Parathyroid adenoma (tissue), 2 donors: ENCODE measurements around the gene TMEM131.

ENCODE experiments used
- H2AFZ ChIP-seq: fragments of 300-600 bp; sonication (generic); one replicate; pipeline ENCODE4 v1.7.0; 2017; ENCODE audit warnings: antibody characterized with exemption, mild to moderate bottlenecking
- H3K27ac ChIP-seq: fragments of 300-600 bp; sonication (generic); one replicate; pipeline ENCODE4 v1.7.0; 2017
- H3K27me3 ChIP-seq: fragments of 300-600 bp; sonication (generic); one replicate; pipeline ENCODE4 v1.7.0; 2017; ENCODE audit warnings: low read length; ENCODE audit not compliant: control insufficient read depth, insufficient read depth
- H3K36me3 ChIP-seq: fragments of 300-600 bp; sonication (generic); one replicate; pipeline ENCODE4 v1.7.0; 2017; ENCODE audit warnings: low read length; ENCODE audit not compliant: control insufficient read depth, insufficient read depth
- H3K4me1 ChIP-seq: fragments of 300-600 bp; sonication (generic); one replicate; pipeline ENCODE4 v1.7.0; 2017; ENCODE audit warnings: control low read depth
- H3K4me2 ChIP-seq: fragments of 300-600 bp; sonication (generic); one replicate; pipeline ENCODE4 v1.7.0; 2017; ENCODE audit warnings: low read length
- H3K4me3 ChIP-seq: fragments of 300-600 bp; sonication (generic); one replicate; pipeline ENCODE4 v1.7.0; 2017; ENCODE audit warnings: low read depth, low read length
- H3K79me2 ChIP-seq: fragments of 300-600 bp; sonication (generic); one replicate; pipeline ENCODE4 v1.7.0; 2017; ENCODE audit warnings: control low read depth
- H3K9ac ChIP-seq: fragments of 300-600 bp; sonication (generic); one replicate; pipeline ENCODE4 v1.7.0; 2017; ENCODE audit warnings: mild to moderate bottlenecking
- H3K9me3 ChIP-seq: fragments of 300-600 bp; sonication (generic); one replicate; pipeline ENCODE4 v1.7.0; 2017; ENCODE audit warnings: low read length; ENCODE audit not compliant: control insufficient read depth
- TF ChIP-seq, protein P1 (sequence below): fragments of 300-600 bp; sonication (generic); IDR thresholded peaks from one replicate; pipeline ENCODE4 v1.7.0; 2017; ENCODE audit warnings: antibody characterized with exemption, mild to moderate bottlenecking
- donor health status: primary hyperparathyroidism.

Gene TMEM131

GRCh38 chr2:98004047-98004446 lies 8.3 kb upstream of the TMEM131 start:
- Histone ChIP-seq H3K79me2 (no peaks in the 10 kb centered on the region), H3K36me3 (no peaks in the 10 kb centered on the region), H3K27me3 (no peaks in the 10 kb centered on the region), H3K4me2 (no peak overlapping the region), H3K4me1 (no peaks in the 10 kb centered on the region), H2AFZ (no peak overlapping the region), H3K27ac (no peak overlapping the region), H3K4me3 (no peak overlapping the region), H3K9me3 (no peaks in the 10 kb centered on the region), H3K9ac (no peak overlapping the region)
- TF ChIP-seq, protein P1, sequence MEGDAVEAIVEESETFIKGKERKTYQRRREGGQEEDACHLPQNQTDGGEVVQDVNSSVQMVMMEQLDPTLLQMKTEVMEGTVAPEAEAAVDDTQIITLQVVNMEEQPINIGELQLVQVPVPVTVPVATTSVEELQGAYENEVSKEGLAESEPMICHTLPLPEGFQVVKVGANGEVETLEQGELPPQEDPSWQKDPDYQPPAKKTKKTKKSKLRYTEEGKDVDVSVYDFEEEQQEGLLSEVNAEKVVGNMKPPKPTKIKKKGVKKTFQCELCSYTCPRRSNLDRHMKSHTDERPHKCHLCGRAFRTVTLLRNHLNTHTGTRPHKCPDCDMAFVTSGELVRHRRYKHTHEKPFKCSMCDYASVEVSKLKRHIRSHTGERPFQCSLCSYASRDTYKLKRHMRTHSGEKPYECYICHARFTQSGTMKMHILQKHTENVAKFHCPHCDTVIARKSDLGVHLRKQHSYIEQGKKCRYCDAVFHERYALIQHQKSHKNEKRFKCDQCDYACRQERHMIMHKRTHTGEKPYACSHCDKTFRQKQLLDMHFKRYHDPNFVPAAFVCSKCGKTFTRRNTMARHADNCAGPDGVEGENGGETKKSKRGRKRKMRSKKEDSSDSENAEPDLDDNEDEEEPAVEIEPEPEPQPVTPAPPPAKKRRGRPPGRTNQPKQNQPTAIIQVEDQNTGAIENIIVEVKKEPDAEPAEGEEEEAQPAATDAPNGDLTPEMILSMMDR = no peak

DNA sequence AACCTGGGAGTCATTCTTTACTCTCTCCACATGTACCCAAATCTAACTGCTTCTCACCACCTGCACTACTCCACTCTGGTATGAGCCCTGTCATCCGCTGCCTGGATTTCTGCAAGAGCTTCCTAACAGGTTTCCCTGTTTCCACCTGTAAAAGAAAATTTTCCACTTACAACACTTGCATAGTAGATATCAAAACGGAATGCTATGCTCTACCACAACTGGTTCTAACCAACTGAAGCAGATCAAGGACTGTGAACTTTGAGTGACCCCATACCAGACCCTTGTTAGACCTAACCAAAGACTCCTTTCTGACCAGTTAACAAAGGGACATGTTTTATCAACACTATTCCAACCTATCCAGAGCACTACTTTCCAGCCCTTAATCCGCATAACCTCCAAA lies 3.8 kb upstream of the TMEM131 start:
- Histone ChIP-seq H3K4me1 (no peaks in the 10 kb centered on the region), H3K9me3 (no peaks in the 10 kb centered on the region), H3K79me2 (no peaks in the 10 kb centered on the region), H3K27ac (no peak overlapping the region), H3K36me3 (no peaks in the 10 kb centered on the region), H3K27me3 (no peaks in the 10 kb centered on the region), H3K4me3 (no peak overlapping the region), H3K9ac (no peak overlapping the region), H2AFZ (no peak overlapping the region), H3K4me2 (no peak overlapping the region)
- TF ChIP-seq, protein P1 = no peak

GRCh38 chr2:97998431-97999005 lies 2.8 kb upstream of the TMEM131 start:
- no peak overlapping the region for H3K27ac ChIP-seq
- TF ChIP-seq, protein P1 = no peak

DNA sequence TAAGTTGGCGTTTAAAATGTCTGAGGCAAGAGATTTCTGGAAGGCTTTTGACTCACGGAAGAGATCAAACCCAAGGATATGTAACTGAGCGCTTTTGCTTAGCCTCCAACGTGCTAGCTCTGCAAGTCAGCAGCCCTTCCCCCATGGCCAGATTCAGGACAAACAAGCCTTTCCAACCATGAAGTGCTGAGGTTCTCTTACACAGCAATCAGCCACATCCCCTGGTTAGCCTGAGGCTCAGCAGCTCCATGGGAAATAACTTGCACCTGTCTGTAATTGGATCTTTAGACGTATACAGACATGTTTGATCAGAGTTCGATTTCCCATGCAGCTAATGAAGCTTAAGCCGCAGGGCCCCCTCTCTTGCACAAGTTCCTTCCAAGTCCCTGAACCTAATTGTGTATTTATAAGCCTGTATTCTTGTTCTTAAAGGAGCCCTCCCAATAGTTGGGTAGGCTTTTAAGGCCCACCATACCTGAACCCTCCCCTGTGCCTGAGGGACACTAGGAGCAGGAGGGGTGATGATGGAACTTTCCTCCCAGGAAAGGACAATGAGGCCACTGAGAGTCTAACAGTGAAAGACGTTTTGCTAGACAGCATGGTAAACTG lies 2.1 kb upstream of the TMEM131 start:
- H3K9me3 ChIP-seq = no peaks in the 10 kb centered on the region
- H3K27me3 ChIP-seq = no peaks in the 10 kb centered on the region
- no peak overlapping the region for H3K9ac ChIP-seq
- TF ChIP-seq, protein P1 = no peak
- H3K4me1 ChIP-seq = peaks cover 4% of the 10 kb centered on the region
- H3K79me2 ChIP-seq = peaks cover 6% of the 10 kb centered on the region
- no peak overlapping the region for H3K4me3 ChIP-seq
- H3K4me2 ChIP-seq = no peak overlapping the region
- H3K36me3 ChIP-seq = no peaks in the 10 kb centered on the region
- no peak overlapping the region for H2AFZ ChIP-seq
- no peak overlapping the region for H3K27ac ChIP-seq

More at GRCh38 chr2:97998431-97999005, 2.8 kb upstream of the TMEM131 start:
- H3K9me3 ChIP-seq = no peaks in the 10 kb centered on the region
- peaks cover under 1% of the 10 kb centered on the region for H3K79me2 ChIP-seq
- no peaks in the 10 kb centered on the region for H3K27me3 ChIP-seq
- no peak overlapping the region for H3K9ac ChIP-seq
- H3K36me3 ChIP-seq = no peaks in the 10 kb centered on the region
- H2AFZ ChIP-seq = no peak overlapping the region
- no peak overlapping the region for H3K4me3 ChIP-seq
- no peak overlapping the region for H3K4me2 ChIP-seq
- no peaks in the 10 kb centered on the region for H3K4me1 ChIP-seq

GRCh38 chr2:97996679-97997078 lies 931 bp upstream of the TMEM131 start:
- H3K36me3 ChIP-seq = no peaks in the 10 kb centered on the region
- H3K4me2 ChIP-seq = peak overlapping the region; percentile 92
- H3K79me2 ChIP-seq = peaks cover 13% of the 10 kb centered on the region
- peak overlapping the region; percentile 81 for H3K4me3 ChIP-seq
- peaks cover 10% of the 10 kb centered on the region for H3K4me1 ChIP-seq
- no peak overlapping the region for H3K27ac ChIP-seq
- no peak overlapping the region for H3K9ac ChIP-seq
- H3K9me3 ChIP-seq = no peaks in the 10 kb centered on the region
- H3K27me3 ChIP-seq = no peaks in the 10 kb centered on the region
- TF ChIP-seq, protein P1 = no peak
- peak overlapping the region; percentile 100 for H2AFZ ChIP-seq
